NCI-H2081 (cell line): ENCODE results near the gene NCOA5.

ENCODE experiments used
- DNase-seq, 2 experiments: peaks; one replicate each; lab custom pipeline; 2025; lab: John Stamatoyannopoulos, UW

NCOA5 gene

GRCh38 chr20:46089417-46090388, at the start of gene NCOA5:
Gene NCOA5 (minus strand): TSS chr20:46089962. CDS start chr20:46079424, 10,538 bp downstream.
- peak; percentile 95 to 98 for DNase-seq

GRCh38 chr20:46139266-46139889, 49.6 kb upstream of the NCOA5 start:
- peak in 1 of 2 experiments; percentile 51 for DNase-seq

GRCh38 chr20:46137816-46138215, 48.1 kb upstream of the NCOA5 start:
- DNase-seq = no peak

- DNase-seq = peak; percentile 17 to 74
These were observed 46.3 kb upstream of the NCOA5 start for GRCh38 chr20:46135856-46136633.

GRCh38 chr20:46134716-46135115, 45.0 kb upstream of the NCOA5 start:
- DNase-seq = no peak

- DNase-seq = no peak
These were observed 44.3 kb upstream of the NCOA5 start for GRCh38 chr20:46133886-46134654.

- DNase-seq = peak; percentile 60 to 73
These were observed 43.0 kb upstream of the NCOA5 start for GRCh38 chr20:46132705-46133120.

- DNase-seq = no peak
These were observed 41.6 kb upstream of the NCOA5 start for GRCh38 chr20:46131396-46131795.

GRCh38 chr20:46130534-46130933, 40.8 kb upstream of the NCOA5 start:
- peak in 1 of 2 experiments; percentile 70 for DNase-seq

- DNase-seq = peak in 1 of 2 experiments; percentile 51
These were observed 40.3 kb upstream of the NCOA5 start for GRCh38 chr20:46129955-46130481.

GRCh38 chr20:46128310-46129151, 38.8 kb upstream of the NCOA5 start:
- peak; percentile 39 to 48 for DNase-seq

- no peak for DNase-seq
These were observed 37.7 kb upstream of the NCOA5 start for GRCh38 chr20:46127396-46128010.

- no peak for DNase-seq
These were observed 36.8 kb upstream of the NCOA5 start for GRCh38 chr20:46126440-46127056.

GRCh38 chr20:46123482-46124245, 33.9 kb upstream of the NCOA5 start:
- DNase-seq = no peak

- no peak for DNase-seq
These were observed 33.0 kb upstream of the NCOA5 start for GRCh38 chr20:46122516-46123481.

- DNase-seq = no peak
These were observed 32.3 kb upstream of the NCOA5 start for GRCh38 chr20:46122071-46122470.

- no peak for DNase-seq
These were observed 31.6 kb upstream of the NCOA5 start for GRCh38 chr20:46121184-46121930.
